NCI-H128 (cell line): ENCODE results near the gene HHATL.

Source experiments
- DNase-seq: peaks from one replicate; lab custom pipeline; 2025; ENCODE audit not compliant: unreplicated experiment; lab: John Stamatoyannopoulos, UW

Gene HHATL

GRCh38 chr3:42666577-42666998 lies 36.0 kb downstream of the HHATL start:
- no peak for DNase-seq

DNA sequence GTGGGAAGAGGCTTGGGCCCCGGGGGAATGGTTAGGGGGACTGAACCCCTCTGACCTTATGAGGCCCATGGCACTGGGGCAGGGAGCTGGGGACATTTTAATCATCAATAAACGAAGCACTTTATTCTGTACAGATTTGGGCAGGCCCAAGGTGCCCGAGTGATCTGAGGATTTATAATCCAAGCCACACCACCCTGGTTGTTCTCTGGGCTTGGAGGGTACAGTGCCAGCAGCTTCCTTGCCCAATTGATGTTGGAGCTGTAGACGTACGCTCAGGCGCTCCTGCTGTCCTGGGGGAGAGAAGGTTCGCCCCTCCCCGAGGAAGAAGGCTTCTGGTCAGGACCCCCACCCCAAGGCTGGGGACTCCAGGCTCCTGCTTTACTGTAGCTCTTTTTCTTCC lies 36.6 kb downstream of the HHATL start:
- no peak for DNase-seq

DNA sequence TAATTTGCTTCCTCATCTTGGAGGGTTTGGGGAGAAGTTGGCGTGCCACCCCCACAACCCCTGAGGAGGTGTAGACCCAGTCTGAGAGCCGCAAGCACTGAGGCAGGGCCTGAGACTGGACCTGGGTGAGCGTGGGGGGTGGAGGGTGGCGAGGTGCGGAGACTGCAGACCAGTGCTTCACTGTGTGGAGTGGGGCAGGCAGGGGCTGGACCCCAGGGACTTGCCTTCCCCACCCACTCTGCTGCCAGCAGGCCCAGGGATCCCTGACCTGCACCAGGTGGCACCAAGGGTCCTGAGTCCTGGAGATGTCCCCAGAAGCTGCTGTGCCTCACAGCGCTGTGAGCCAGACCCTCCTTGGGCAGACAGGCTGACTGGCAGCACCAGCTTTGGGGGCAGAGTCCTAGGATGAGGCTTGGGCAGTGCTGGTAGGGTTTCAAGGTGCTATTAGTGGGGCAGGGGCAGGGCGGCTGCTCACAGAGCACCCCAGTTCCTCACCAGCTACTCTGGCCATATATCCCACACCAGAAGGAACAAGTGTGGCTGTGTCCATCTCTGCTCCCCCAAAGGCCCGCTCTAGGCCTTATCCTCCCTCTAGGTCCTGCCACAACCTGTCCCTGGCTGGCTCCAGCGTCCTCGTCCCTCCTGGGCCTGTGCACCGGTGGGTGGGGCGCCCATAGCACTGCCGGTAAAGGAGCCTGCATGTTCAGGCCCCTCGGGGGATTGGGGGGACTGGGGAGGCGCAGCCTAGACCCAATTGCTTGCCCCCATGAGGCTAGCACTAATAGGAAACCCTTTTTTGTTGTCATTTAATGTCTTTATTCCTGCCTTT lies 37.3 kb downstream of the HHATL start:
- no peak for DNase-seq

DNA sequence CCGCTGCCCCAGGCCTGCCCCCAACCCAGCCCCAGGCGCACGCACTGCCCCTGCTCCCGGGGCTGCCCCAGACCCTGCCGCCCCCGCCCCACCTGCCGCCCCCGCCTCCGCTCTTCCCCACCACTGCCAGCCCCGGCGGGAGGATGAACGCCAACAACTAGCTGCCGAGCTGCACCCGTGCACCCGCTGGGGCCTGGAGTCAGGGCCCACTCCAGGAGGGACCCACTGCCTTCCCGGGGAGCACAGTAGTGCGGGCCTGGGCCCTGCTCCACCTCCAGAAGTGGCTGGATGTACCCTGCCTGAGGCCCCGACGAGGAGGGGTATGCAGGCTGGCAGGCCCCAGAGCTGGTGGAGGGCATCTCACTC lies 38.2 kb downstream of the HHATL start:
- no peak for DNase-seq

- DNase-seq, result no peak
These were observed 38.8 kb downstream of the HHATL start for GRCh38 chr3:42663581-42664437.

GRCh38 chr3:42662813-42663535 lies 39.6 kb downstream of the HHATL start:
- DNase-seq, result no peak

DNA sequence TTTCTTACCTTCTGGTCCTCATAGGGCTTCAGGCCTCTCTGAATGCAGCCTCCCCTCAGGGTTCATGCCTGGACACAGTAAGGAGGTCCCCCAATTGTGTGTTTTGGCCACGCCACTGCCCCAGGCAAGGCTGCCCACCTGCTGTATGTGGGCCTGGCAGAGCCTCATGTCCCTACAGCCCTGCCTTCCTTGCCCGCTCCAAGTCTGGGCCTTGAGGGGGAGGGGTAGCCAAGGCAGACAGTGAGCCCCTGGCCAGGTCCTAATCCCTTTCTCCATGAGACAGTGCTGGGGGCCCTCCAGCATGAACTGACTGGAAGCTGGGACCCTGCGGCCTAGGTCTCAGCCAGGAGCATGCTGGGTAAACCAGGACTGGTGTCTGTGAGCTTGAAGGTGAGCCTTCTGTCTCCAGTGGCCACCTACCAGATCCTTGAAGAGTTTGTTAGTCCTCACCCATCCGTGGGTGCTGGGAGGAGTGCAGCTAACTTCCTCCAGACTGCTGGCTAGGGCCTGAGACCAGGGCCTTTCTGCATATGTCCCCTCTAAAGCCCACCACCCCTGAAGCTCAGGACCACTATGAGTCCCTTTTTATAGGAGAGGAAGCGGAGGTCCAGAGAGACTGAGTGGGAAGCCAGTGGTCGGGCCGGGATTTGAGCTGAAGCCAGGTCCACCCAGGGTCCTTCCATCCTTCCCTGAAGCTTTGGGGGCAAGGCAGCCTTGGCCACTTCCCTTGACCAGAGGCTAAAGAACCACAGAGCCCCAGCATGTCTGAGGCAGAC lies 40.4 kb downstream of the HHATL start:
- no peak for DNase-seq

GRCh38 chr3:42661593-42662022 lies 41.0 kb downstream of the HHATL start:
- DNase-seq, result no peak

- DNase-seq, result no peak
These were observed 41.7 kb downstream of the HHATL start for GRCh38 chr3:42660898-42661297.

- DNase-seq, result no peak
These were observed 42.4 kb downstream of the HHATL start for GRCh38 chr3:42660131-42660715.

DNA sequence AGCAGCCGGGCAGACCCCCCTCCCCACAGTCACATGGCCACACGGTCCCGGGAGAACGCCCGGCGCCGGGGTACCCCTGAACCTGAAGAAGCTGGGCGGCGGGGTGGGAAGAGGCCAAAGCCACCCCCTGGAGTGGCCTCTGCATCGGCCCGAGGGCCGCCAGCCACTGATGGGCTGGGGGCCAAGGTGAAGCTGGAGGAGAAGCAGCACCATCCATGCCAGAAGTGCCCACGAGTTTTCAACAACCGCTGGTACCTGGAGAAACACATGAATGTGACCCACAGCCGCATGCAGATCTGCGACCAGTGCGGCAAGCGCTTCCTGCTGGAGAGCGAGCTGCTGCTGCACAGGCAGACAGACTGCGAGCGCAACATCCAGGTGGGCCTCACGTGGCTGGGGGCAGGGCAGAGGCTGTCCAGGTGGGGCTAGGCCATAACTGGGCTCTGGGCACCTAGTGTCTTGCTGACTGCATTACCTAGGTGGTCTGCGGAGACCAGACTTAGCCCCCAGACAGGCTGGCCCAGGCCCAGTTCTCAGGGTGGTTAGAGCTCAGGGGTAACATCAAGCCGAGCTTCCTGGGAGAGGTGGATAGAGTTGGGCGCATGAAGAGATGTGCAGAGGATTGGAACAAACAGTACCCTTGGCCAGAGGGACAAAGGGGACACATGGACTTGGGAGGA lies 43.0 kb downstream of the HHATL start:
- no peak for DNase-seq

DNA sequence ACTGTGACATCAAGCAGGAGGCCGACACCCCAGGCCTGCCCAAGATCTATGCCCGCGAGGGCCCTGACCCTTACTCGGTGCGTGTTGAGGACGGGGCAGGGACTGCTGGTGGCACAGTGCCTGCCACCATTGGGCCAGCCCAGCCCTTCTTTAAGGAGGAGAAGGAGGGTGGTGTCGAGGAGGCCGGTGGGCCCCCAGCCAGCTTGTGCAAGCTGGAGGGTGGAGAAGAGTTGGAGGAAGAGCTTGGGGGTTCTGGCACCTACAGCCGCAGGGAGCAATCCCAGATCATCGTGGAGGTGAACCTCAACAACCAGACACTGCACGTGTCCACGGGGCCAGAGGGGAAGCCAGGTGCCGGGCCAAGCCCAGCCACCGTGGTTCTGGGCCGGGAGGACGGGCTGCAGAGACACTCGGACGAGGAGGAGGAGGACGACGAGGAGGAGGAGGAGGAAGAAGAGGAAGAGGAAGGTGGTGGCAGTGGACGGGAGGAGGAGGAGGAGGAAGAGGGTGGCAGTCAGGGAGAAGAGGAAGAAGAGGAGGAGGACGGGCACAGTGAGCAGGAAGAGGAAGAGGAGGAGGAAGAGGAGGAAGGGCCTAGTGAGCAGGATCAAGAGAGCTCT lies 43.7 kb downstream of the HHATL start:
- DNase-seq, result no peak

GRCh38 chr3:42658091-42658770 lies 44.4 kb downstream of the HHATL start:
- DNase-seq, result no peak

- no peak for DNase-seq
These were observed 44.9 kb downstream of the HHATL start for GRCh38 chr3:42657675-42658074.

DNA sequence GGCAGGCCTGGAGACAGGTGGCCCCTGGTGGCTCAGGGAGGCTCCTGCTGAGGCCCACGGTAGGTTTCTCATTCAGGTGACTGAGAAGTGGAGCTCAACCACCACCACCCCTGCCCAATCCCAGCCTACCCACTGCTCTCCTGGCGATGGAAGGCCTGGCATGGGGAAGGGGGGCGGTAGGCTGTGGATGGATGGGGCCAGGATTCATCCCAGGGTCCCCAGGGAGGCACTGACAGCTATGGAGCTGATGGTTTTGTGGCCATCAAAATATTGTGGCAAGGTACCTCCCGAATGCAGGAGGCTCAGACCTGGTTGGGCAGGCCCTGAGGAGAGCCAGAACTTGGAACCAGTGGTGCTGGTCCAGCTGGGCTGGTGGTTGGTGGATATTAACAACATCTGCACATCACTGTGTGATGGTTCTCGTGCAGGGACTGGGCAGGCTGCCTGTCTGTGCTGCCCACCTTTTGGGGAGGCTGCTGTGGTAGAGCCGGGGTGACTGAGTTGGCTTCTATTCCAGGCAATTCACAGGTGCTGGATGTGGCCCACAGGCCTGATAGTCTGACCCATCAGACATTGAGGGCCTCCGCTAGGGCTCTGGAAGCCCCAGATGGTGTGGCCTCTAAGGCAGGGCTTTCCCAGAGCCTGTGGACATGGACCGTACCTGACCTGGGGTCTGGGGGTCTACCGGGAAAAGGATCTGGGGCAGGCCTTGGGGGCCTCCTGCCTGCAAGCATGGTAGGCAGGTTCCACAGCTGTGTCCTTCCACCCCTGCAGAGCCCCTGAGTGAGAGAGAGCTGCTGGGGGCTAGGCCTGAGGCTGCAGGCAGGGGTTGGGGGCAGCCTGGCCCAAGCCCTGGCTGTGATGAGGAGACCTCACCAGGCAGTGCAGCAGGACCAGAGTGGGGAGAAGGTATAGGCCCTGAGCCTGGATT lies 45.7 kb downstream of the HHATL start:
- no peak for DNase-seq

DNA sequence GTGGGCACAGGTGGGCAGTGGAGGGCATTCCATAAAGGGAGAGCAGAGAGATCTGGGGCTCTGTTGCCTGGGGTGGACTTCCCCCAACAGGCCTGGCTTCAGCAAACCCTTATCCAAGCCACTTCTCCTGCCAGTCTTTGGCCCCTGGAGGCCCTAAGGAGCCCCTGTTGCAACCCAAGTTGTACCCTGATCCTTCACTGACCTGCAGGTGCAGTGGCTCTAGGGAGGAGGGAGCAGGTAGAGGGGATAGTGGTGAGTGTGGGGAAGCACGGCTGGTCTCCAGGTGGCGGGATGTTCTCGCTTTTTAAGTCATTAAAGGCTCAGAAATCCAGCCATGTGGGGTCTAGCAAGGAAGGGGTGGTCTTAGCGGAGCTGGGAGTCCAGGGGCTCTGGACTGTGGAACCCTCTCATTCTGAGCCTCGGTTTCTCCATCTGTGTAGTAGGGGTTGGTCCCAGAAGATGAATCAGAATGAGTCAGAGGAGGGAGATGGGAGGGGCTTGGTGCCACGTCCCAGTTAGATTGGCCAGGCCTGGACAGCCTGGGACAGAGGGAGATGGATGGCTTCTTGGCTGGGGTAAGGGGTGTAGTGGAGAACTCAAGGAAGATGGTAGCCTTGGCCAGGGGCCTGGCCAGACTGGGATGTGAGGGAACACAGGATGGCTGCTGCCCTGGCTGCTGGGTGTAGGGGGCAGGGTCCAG lies 46.5 kb downstream of the HHATL start:
- no peak for DNase-seq

GRCh38 chr3:42655331-42655888 lies 47.2 kb downstream of the HHATL start:
- DNase-seq, result no peak
